ENCODE measurements around the gene PTH1R. TPM values are rescaled to one million over a fixed set of nuclear protein-coding genes. Genes with fewer than 3 reads are reported as not detected.

PTH1R gene
- total RNA-seq, 2 donors from 2014 or later: 0.69 to 4.8 TPM

GRCh38 chr3:46946416-46946815, 68.9 kb downstream of the PTH1R start:
- peaks cover 77% of the 10 kb centered on the region for H3K4me1 Mint-ChIP-seq
- Histone ChIP-seq H3K4me1 (ENCODE audit: control insufficient read depth, insufficient read depth, low read length) (peaks cover 51% of the 10 kb centered on the region), H3K4me3 (ENCODE audit: low read length) (no peak overlapping the region), H3K27ac (ENCODE audit: low read depth, low read length) (no peak overlapping the region), H3K36me3 (ENCODE audit: control insufficient read depth, insufficient read depth, low read length) (peaks cover 24% of the 10 kb centered on the region), H3K27me3 (ENCODE audit: control insufficient read depth, insufficient read depth, low read length, poor library complexity, severe bottlenecking) (no peaks in the 10 kb centered on the region), H3K9ac (ENCODE audit: extremely low read depth, low read length, poor library complexity, severe bottlenecking) (no peak overlapping the region), H3K9me3 (ENCODE audit: control insufficient read depth, low read length) (no peaks in the 10 kb centered on the region)
- TF ChIP-seq CTCF (conservative IDR thresholded peaks at IDR 0.05): no peak
- peaks cover 19% of the 10 kb centered on the region for H3K36me3 Mint-ChIP-seq (ENCODE audit: low read depth)
- H3K27me3 Mint-ChIP-seq (ENCODE audit: insufficient read depth): no peaks in the 10 kb centered on the region
- peak; percentile 74 for DNase-seq
- WGBS, 2 experiments (ENCODE audit: insufficient coverage in 1 of 2, insufficient read length in 1 of 2): 82 to 100% methylated on average over 2 to 6 of the region's 6 CpGs
- no peak overlapping the region for H3K4me3 Mint-ChIP-seq
- H3K9me3 Mint-ChIP-seq: no peaks in the 10 kb centered on the region
- peak overlapping the region; percentile 83 for H3K27ac Mint-ChIP-seq

GRCh38 chr3:46946856-46947545, 69.5 kb downstream of the PTH1R start:
- Histone ChIP-seq H3K4me1 (ENCODE audit: control insufficient read depth, insufficient read depth, low read length) (peaks cover 51% of the 10 kb centered on the region), H3K27ac (ENCODE audit: low read depth, low read length) (no peak overlapping the region), H3K4me3 (ENCODE audit: low read length) (no peak overlapping the region), H3K9me3 (ENCODE audit: control insufficient read depth, low read length) (no peaks in the 10 kb centered on the region), H3K27me3 (ENCODE audit: control insufficient read depth, insufficient read depth, low read length, poor library complexity, severe bottlenecking) (no peaks in the 10 kb centered on the region), H3K36me3 (ENCODE audit: control insufficient read depth, insufficient read depth, low read length) (peaks cover 24% of the 10 kb centered on the region), H3K9ac (ENCODE audit: extremely low read depth, low read length, poor library complexity, severe bottlenecking) (no peak overlapping the region)
- WGBS, 2 experiments (ENCODE audit: insufficient coverage in 1 of 2, insufficient read length in 1 of 2): 65 to 81% methylated on average over 4 to 7 of the region's 7 CpGs
- Mint-ChIP-seq H3K27ac (peak overlapping the region; percentile 72), H3K36me3 (ENCODE audit: low read depth) (peaks cover 22% of the 10 kb centered on the region), H3K27me3 (ENCODE audit: insufficient read depth) (no peaks in the 10 kb centered on the region), H3K9me3 (no peaks in the 10 kb centered on the region), H3K4me3 (no peak overlapping the region), H3K4me1 (peaks cover 77% of the 10 kb centered on the region)
- no peak for TF ChIP-seq CTCF (conservative IDR thresholded peaks at IDR 0.05)
- DNase-seq: no peak

- H3K4me1 Mint-ChIP-seq: peaks cover 72% of the 10 kb centered on the region
- peaks cover 51% of the 10 kb centered on the region for H3K4me1 ChIP-seq (ENCODE audit: control insufficient read depth, insufficient read depth, low read length)
- H3K27me3 ChIP-seq (ENCODE audit: control insufficient read depth, insufficient read depth, low read length, poor library complexity, severe bottlenecking): no peaks in the 10 kb centered on the region
- H3K4me3 ChIP-seq (ENCODE audit: low read length): peak overlapping the region; percentile 6
- no peak overlapping the region for H3K9ac ChIP-seq (ENCODE audit: extremely low read depth, low read length, poor library complexity, severe bottlenecking)
- H3K27me3 Mint-ChIP-seq (ENCODE audit: insufficient read depth): no peaks in the 10 kb centered on the region
- H3K36me3 Mint-ChIP-seq (ENCODE audit: low read depth): peaks cover 25% of the 10 kb centered on the region
- WGBS, 2 experiments (ENCODE audit: insufficient coverage in 1 of 2, insufficient read length in 1 of 2): 90 to 95% methylated on average over 2 to 4 of the region's 4 CpGs
- H3K4me3 Mint-ChIP-seq: no peak overlapping the region
- no peak for DNase-seq
- no peak for TF ChIP-seq CTCF (conservative IDR thresholded peaks at IDR 0.05)
- peak overlapping the region; percentile 33 for H3K27ac Mint-ChIP-seq
- no peak overlapping the region for H3K27ac ChIP-seq (ENCODE audit: low read depth, low read length)
- no peaks in the 10 kb centered on the region for H3K9me3 ChIP-seq (ENCODE audit: control insufficient read depth, low read length)
- no peaks in the 10 kb centered on the region for H3K9me3 Mint-ChIP-seq
- peaks cover 28% of the 10 kb centered on the region for H3K36me3 ChIP-seq (ENCODE audit: control insufficient read depth, insufficient read depth, low read length)
Measured at GRCh38 chr3:46947546-46947901, 70.0 kb downstream of the PTH1R start.
